KBM-7 (cell line): ENCODE measurements around the gene UBAP1L.
A peak's percentile ranks its signal among the peaks of the same experiment; 100 is the strongest.
"Not testable (repeated sequence)": the region's sequence is repeated elsewhere in the genome, so short reads cannot be mapped to it uniquely, and the experiment has no call there.

Source experiments
- DNase-seq: peaks from one replicate; pipeline ENCODE4 v3.0.0-alpha.2; 2015
- in situ Hi-C: fragments of 300-500 bp; cut with MboI; formaldehyde crosslinking; loops from 2 replicates; pipeline ENCODE4 v1.14.3; 2020; ENCODE audit warnings: low sequenced_read_pairs, low pct_unique_long_range_greater_than_20kb, mixed read lengths

UBAP1L gene

GRCh38 chr15:65101891-65102708 is 12.9 kb downstream of the UBAP1L start:
- in situ Hi-C loops = no loop called here
- DNase-seq = no peak

DNA sequence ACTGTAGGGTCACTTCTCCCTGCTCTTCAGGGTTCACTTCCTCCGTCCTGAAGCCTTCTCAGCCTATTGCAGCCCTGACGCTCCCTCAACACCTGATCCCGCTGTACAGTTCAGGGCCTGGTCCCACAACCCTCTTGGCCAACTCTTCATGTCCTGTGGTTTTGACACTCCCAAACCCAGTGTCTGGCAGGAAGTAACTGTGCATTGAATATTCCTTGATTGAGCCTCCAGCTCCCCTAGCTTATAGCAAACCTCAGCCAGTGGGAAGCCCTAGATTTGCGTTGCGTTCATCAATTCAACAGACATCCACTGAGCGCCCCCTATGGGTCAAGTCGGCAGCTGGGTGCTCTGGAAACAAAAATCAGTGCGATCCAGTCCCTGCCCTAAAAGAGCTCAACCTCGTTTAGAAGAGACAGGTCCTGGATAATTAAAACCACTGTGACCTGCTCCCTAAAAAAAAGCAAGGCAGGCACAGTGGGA is 13.5 kb downstream of the UBAP1L start:
- peak; percentile 85 for DNase-seq
- in situ Hi-C loops = no loop called here

DNA sequence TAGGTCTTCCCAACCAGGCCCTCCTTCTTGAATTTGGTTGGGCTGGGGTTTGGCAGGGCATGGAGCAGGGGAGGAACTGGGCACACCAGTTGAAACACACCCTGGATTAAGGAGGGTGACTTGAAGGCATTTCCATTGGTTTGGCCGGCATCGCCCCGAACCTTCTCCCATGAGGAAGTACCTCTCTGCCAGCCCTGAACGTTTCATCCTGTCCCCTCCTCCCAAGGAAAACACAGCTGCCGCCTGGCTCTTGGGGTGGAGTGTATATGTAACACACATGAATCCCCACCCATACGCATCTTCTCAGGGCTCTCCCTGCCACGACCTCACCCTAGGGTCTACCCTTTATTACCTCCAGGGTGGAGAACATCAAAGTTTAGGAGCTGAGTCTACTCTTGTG is 14.6 kb downstream of the UBAP1L start:
- in situ Hi-C loops = no loop called here
- DNase-seq = no peak

GRCh38 chr15:65099801-65100200 is 15.2 kb downstream of the UBAP1L start:
- in situ Hi-C loops, DNase-seq: not testable (repeated sequence)

- in situ Hi-C loops = no loop called here
- no peak for DNase-seq
Measured at GRCh38 chr15:65099336-65099735, 15.7 kb downstream of the UBAP1L start.

- no peak for DNase-seq
- in situ Hi-C loops = no loop called here
Measured at GRCh38 chr15:65097651-65098263, 17.2 kb downstream of the UBAP1L start.

DNA sequence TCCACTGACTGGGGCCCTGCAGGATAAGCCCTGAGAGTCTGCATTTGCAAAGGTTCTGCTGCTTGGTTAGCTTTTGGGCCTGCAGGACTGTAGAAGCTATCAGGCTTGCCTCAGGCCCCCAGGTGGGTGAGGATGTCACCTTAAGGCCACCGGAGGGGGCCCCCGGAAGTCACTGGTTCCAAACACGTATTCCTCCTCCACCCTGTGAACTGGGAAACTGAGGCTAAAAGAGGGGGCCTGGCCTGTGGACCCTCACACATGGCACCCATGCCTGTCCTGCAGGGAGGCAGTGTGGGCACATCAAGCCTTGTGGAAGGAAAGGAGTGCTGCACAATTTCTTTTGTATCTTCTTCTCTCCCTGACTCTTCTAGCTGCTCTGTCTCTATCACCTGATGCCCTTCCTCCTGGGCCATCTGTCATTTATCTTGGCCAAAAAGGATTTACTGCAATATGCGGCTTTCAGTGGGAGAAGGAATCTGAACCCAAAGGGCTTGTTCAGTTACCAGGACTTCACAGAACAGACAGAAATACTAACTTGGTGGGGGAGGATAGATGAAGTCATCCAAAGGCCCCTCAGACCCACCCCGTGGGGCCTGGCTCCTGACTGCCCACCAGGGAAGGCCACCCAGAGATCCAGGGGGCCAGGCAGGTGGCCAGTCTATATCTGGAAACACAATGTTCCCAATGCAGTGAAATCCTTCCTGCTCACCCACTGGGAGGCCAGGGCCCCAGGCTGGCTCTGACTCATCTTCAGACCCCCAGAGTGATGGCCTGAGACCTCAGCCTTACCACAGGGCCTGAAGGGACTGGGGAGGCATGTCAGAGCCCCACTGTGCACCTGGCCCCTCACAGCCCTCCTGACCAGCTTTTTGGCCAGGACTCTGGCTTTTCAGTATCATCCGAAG is 18.3 kb downstream of the UBAP1L start:
- DNase-seq = no peak
- in situ Hi-C loops = no loop called here

GRCh38 chr15:65095747-65096104 is 19.3 kb downstream of the UBAP1L start:
- no peak for DNase-seq
- in situ Hi-C loops = no loop called here

DNA sequence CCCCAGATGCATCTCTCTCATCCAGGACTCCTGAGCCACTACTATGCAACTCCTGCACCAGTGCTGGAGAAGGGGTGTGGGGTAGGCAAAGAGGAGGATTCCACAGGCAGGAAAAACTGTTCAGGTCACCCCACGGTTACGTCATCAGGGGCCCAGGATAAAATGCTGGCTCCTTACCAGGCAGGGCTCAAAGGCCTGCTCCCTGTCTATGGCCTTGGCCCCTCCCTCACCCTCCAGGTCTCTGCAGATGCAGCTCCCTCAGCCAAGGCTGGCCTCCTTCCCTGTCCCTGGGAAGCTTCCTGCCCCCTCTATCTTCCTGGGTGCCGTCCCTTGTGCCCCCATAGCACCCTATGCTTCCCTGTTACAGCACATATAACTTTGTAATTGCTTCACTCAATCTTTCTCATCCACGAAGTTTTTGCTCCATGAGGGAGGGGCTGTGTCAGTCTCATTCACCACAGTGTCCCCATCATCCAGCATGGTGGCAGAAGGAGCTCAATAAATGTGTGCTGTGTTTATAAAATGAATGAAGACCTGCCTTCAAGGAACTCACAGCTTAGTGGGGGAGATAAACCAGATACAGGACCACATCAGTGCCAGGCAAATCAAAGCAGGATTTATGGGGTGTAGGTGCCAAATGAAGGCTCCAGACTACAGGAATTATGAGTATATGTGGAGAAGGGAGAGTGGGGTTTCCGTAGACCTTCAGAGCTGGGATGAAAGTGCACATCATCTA is 19.8 kb downstream of the UBAP1L start:
- DNase-seq = no peak
- in situ Hi-C loops = no loop called here

DNA sequence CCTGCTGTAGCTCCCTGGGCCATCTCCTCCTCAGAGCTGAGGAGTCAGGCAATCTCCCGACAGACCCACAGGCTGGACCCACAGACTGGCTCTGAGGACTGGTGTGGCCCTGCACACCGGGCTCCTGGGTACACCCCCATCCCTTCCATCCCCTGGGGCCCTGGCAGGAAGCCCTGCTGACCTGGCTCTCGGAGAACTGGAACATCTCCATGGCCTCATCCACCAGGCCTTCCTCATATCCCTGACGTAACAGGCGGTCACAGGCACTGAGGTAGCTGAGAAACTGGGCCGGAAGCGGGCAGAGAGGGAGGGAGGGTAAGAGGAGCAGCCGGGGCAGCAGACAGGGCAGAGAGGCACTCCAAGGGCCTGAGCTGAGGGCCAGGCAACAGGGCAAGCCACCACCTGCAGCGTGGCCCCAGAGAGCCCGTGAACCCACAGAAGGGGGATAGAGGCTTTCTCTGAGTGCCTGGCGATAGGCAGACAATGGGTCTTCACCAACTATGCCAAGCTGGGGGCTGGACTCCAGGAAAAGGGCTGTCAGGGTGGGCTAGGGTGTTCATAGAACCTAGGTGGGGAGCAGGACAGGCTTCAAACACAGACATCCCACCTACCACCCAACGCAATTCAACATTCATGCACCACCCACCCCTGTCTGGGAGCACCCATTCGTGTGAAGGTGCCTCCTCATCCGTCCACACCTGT is 20.6 kb downstream of the UBAP1L start:
- DNase-seq = no peak
- in situ Hi-C loops = no loop called here

GRCh38 chr15:65093793-65094170 is 21.2 kb downstream of the UBAP1L start:
- in situ Hi-C loops, DNase-seq: not testable (repeated sequence)

GRCh38 chr15:65092911-65093792 is 21.8 kb downstream of the UBAP1L start:
- in situ Hi-C loops = no loop called here
- DNase-seq = no peak

DNA sequence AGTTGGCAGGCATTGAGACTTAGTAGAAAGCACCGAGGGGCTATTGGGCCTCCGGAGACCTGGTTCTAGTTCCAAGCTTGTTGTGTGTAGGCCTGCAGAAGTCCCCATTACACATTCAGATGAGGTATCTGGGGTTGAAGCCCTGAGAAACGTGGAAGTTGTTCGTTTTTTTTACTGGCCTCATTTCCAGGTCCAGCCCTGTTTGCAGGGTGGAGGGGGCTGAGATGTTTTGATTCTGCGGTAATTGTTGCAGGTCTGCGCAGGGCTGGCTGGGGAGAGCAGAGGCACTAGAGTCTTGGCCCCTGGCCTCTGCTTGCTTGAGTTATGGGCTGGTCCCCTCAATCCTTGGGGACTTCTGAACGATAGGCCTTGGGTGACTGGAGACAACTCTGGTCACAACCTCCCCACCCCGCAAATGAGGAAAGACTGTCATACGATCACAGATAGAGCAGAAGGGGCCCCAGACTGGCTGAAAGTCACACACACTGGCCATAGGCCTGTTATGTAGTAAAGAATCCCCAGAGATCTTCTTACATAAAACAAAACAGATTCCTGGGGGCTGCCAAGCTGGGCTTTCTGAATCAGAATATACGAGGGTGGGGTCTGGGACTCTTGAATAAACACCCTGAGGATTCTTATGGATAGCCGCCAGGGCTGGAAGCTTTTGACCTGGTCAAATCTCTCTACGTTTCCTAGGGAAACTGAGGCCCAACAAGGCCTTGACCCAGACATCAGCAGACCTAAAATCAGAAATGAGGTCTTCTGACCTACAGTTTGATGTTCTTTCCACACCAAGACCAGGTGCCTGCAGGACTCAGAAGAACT is 22.8 kb downstream of the UBAP1L start:
- no peak for DNase-seq
- in situ Hi-C loops = no loop called here

- in situ Hi-C loops = no loop called here
- DNase-seq = no peak
Measured at GRCh38 chr15:65089206-65089824, 25.7 kb downstream of the UBAP1L start.

DNA sequence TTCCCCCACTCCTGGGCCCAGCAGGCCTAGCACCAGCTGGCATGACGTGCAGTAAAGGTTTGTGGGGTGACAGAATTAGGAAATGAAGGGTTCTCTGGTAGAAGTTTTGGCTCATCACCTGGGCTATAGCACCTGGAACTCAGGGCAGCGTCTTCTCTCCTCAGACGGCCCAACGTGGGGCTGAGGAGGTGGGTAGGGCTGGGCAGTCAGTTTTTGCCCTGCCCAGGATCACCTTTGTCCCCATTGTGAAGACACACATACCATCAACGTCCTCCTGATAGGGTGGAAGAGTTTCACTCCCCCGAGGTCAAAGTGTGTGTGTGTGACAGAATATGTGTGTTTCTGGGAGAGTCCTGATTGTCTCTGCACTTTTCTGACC is 26.4 kb downstream of the UBAP1L start:
- no peak for DNase-seq
- in situ Hi-C loops = no loop called here

GRCh38 chr15:65087873-65088642 is 26.9 kb downstream of the UBAP1L start:
- no peak for DNase-seq
- in situ Hi-C loops = no loop called here
